ENCODE data around the gene C19orf85. TPM values are rescaled to one million over a fixed set of nuclear protein-coding genes. Genes with fewer than 3 reads are reported as not detected.

C19orf85 gene
- polyA plus RNA-seq, 2 of the 4 experiments (the other 2 are of a cell fraction) = not detected

GRCh38 chr19:55419624-55420236 lies 44.8 kb downstream of the C19orf85 start:
- Histone ChIP-seq H3K27ac (no peak overlapping the region), H3K9me3 (no peaks in the 10 kb centered on the region), H3K4me1 (peaks cover 8% of the 10 kb centered on the region; the same call in 1 of the 3 replicates), H3K4me3 (no peak overlapping the region), H3K4me2 (no peak overlapping the region)
- no peak for TF ChIP-seq BHLHE40 (IDR thresholded peaks at IDR 0.05; ENCODE audit: low read depth, low read length)
- TF ChIP-seq RARB (CRISPR knock-in tag; IDR thresholded peaks at IDR 0.05) = no peak
- TF ChIP-seq CBX2 (IDR thresholded peaks at IDR 0.05; ENCODE audit: borderline replicate concordance, low read depth) = no peak
- TF ChIP-seq ZSCAN20 (CRISPR knock-in tag; IDR thresholded peaks at IDR 0.05) = no peak
- TF ChIP-seq HMGXB4 (CRISPR knock-in tag; IDR thresholded peaks at IDR 0.05; ENCODE audit: borderline replicate concordance) = no peak
- WGBS (ENCODE audit: missing lambda C conversion rate) = 36% methylated on average over 5 of the region's 5 CpGs
- CTCF ChIA-PET = interaction anchor here (0.9 to 5.7 kb wide), 23 partner anchors 9 to 331 kb away, joined by 3 to 107 read pairs (median 10); partner anchors contain the start of genes SHISA7 and UBE2S
- FAIRE-seq (no peak), DNase-seq (ENCODE audit: low read depth in 1 of 2, low spot score in 1 of 2) (no peak), ATAC-seq (peak; percentile 28 to 29; a peak in 3 of 6 replicates)
- POLR2A ChIA-PET = interaction anchor here (0.7 to 2.0 kb wide), 3 partner anchors 12 to 19 kb away, joined by 3 to 18 read pairs (median 4); partner anchors contain the start of gene UBE2S

GRCh38 chr19:55419103-55419502 lies 45.4 kb downstream of the C19orf85 start:
- TF ChIP-seq FOSL2 (IDR thresholded peaks at IDR 0.05) (no peak), FOSL2 (CRISPR knock-in tag; IDR thresholded peaks at IDR 0.05) (no peak), GATA3 (IDR thresholded peaks at IDR 0.05; ENCODE audit: borderline replicate concordance) (no peak), EHMT2 (IDR thresholded peaks at IDR 0.05; ENCODE audit: low read depth) (no peak), ATOH8 (CRISPR knock-in tag; IDR thresholded peaks at IDR 0.05; ENCODE audit: low read depth) (no peak), ZNF302 (CRISPR knock-in tag; IDR thresholded peaks at IDR 0.05) (no peak), NFE2L2 (conservative IDR thresholded peaks at IDR 0.05; ENCODE audit: low read length) (no peak), RAD21 (conservative IDR thresholded peaks at IDR 0.05 in 1 of 2, IDR thresholded peaks at IDR 0.05 in 1 of 2) (no peak), CHD2 (IDR thresholded peaks at IDR 0.05; ENCODE audit: low read length, partially characterized antibody) (no peak), POLR2A (IDR thresholded peaks at IDR 0.05; ENCODE audit: low read length) (no peak), RCOR1 (IDR thresholded peaks at IDR 0.05; ENCODE audit: low read depth, low read length) (no peak), TP53 (CRISPR knock-in tag; IDR thresholded peaks at IDR 0.05) (no peak), TFCP2L1 (CRISPR knock-in tag; IDR thresholded peaks at IDR 0.05) (no peak), CBX2 (IDR thresholded peaks at IDR 0.05; ENCODE audit: borderline replicate concordance, low read depth) (no peak)
- POLR2A ChIA-PET = interaction anchor here (0.7 to 2.0 kb wide), 3 partner anchors 12 to 334 kb away, joined by 4 to 18 read pairs (median 4); partner anchors contain the start of gene UBE2S
- FAIRE-seq = no peak
- CTCF ChIA-PET = interaction anchor here (0.7 to 5.7 kb wide), 58 partner anchors 9 to 336 kb away, joined by 3 to 107 read pairs (median 7); partner anchors contain the start of genes DNAAF3, HSPBP1, PPP1R12C and SHISA7
- Histone ChIP-seq H3K4me3 (no peak overlapping the region), H3K9me3 (no peaks in the 10 kb centered on the region), H3K4me2 (no peak overlapping the region), H3K27ac (no peak overlapping the region), H3K4me1 (peaks cover 8% of the 10 kb centered on the region; the same call in 1 of the 3 replicates)
- no peak for DNase-seq (ENCODE audit: low read depth in 1 of 2, low spot score in 1 of 2)
- peak in 1 of 2 experiments; percentile 13; a peak in 1 of 6 replicates for ATAC-seq
- 39% methylated on average over 5 of the region's 5 CpGs for WGBS (ENCODE audit: missing lambda C conversion rate)

- ChIA-PET POLR2A (interaction anchor here (2.0 kb wide), 1 partner anchor 11 kb away, joined by 18 read pairs; the partner anchor contains the start of gene UBE2S), CTCF (interaction anchor here (0.6 to 5.7 kb wide), 92 partner anchors 10 to 765 kb away, joined by 3 to 107 read pairs (median 5); partner anchors contain the start of genes DNAAF3, HSPBP1, PPP1R12C and SHISA7)
- no peak overlapping the region for H3K4me2 ChIP-seq
- no peak overlapping the region for H3K4me3 ChIP-seq
- no peak for TF ChIP-seq FOSB (CRISPR knock-in tag; IDR thresholded peaks at IDR 0.05)
- TF ChIP-seq RFX5 (IDR thresholded peaks at IDR 0.05) = peak; percentile 45; the same call in 1 of the 2 replicates
- TF ChIP-seq MAX (IDR thresholded peaks at IDR 0.05) = peak; percentile 76
- no peak for TF ChIP-seq NPAS2 (CRISPR knock-in tag; IDR thresholded peaks at IDR 0.05; ENCODE audit: borderline replicate concordance)
- no peak for TF ChIP-seq ZNF302 (CRISPR knock-in tag; IDR thresholded peaks at IDR 0.05)
- TF ChIP-seq EHF (CRISPR knock-in tag; IDR thresholded peaks at IDR 0.05) = no peak
- TF ChIP-seq HOXB5 (CRISPR knock-in tag; IDR thresholded peaks at IDR 0.05) = no peak
- TF ChIP-seq KDM5A (IDR thresholded peaks at IDR 0.05) = no peak
- TF ChIP-seq RCOR1 (IDR thresholded peaks at IDR 0.05; ENCODE audit: low read depth, low read length) = no peak
- TF ChIP-seq CTCF (IDR thresholded peaks at IDR 0.05) = peak; percentile 95
- TF ChIP-seq SMC3 (IDR thresholded peaks at IDR 0.05) = peak; percentile 92
- TF ChIP-seq E2F6 (IDR thresholded peaks at IDR 0.05; ENCODE audit: borderline replicate concordance, low read depth) = peak; percentile 50; the same call in 1 of the 2 replicates
- TF ChIP-seq RAD21 (conservative IDR thresholded peaks at IDR 0.05 in 1 of 2, IDR thresholded peaks at IDR 0.05 in 1 of 2) = peak; percentile 97 to 99
- TF ChIP-seq ZSCAN20 (CRISPR knock-in tag; IDR thresholded peaks at IDR 0.05) = no peak
- H3K9me3 ChIP-seq = no peaks in the 10 kb centered on the region
- WGBS (ENCODE audit: missing lambda C conversion rate) = 16% methylated on average over 7 of the region's 7 CpGs
- ATAC-seq (peak; percentile 94 to 95), FAIRE-seq (peak; percentile 94), DNase-seq (ENCODE audit: low read depth in 1 of 2, low spot score in 1 of 2) (peak; percentile 88 to 91)
- H3K27ac ChIP-seq = peak overlapping the region in 1 of 2 experiments; percentile 6; a peak in 1 of 6 replicates
- peaks cover 8% of the 10 kb centered on the region; the same call in 1 of the 3 replicates for H3K4me1 ChIP-seq
Observed at GRCh38 chr19:55418185-55418584, 46.4 kb downstream of the C19orf85 start.
